GM19240 (cell line): ENCODE data around the gene SEMA6A.

ENCODE experiments used
- DNase-seq: peaks from one replicate; pipeline ENCODE4 v3.0.0; 2011; ENCODE audit warnings: low spot score; ENCODE audit not compliant: insufficient read length

Gene SEMA6A

GRCh38 chr5:116410336-116410890, 164.2 kb downstream of the SEMA6A start:
- DNase-seq: no peak

GRCh38 chr5:116409591-116410296, 164.9 kb downstream of the SEMA6A start:
- no peak for DNase-seq

GRCh38 chr5:116406306-116407041, 168.1 kb downstream of the SEMA6A start:
- DNase-seq: no peak

DNA sequence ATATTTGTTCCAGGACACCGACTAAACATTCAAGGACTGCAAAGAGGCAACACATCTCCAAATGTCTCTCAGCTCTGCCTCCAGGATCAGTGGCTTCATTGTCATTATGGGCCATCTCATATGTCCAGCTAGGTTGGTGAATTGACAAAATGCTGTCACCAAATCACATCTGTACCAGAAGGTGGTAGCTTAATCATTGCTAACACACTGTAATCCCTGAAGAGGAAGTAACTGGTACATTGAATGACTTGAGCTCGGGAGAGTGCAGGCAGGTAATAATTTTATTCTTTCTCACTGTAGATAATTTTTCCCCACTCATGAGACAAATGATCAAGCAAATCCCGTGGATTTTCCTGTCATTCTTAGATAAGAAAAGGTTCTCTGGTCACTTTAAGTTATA, 169.8 kb downstream of the SEMA6A start:
- no peak for DNase-seq

GRCh38 chr5:116404016-116404415, 170.6 kb downstream of the SEMA6A start:
- DNase-seq: no peak

DNA sequence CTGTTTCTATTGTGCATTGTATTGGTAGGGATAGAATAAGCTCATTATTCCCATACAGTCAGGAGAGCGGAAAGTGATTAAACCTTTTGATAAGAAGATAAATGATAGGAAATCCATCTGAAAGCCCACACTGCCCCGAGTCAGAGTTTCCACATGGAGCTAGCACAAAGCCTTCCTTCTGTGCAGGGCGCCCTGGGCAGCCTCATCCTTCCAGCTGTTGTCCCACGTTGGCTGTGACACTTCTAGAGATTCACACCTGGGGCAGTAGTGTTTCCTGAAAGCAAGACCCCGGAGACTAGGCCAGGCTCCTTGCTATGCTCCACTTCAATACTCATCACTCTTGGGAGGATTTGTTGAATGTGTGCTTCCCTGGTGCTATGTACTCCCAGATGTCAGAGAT, 172.4 kb downstream of the SEMA6A start:
- DNase-seq: no peak

DNA sequence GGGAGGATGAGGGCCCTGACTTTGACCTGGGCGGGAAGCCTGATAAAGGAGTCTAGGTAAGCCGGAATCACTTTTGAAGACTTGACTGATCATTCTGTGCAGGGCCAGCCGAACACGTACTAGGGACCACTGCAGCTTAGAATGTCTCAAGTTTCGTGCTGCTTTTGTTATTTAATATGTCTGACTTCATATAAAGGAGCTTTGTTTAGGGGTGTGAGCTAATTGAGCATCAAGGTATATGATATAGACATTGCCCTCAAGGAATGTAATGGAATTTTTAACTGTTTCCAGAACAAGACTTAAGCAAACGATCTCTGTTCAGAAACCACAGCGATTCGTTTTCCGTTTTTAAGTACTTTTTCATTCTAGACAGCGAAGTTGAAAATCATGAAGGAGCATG, 173.0 kb downstream of the SEMA6A start:
- no peak for DNase-seq

GRCh38 chr5:116396476-116397099, 178.0 kb downstream of the SEMA6A start:
- DNase-seq: no peak

- no peak for DNase-seq
These were observed 178.9 kb downstream of the SEMA6A start for GRCh38 chr5:116395631-116396203.

DNA sequence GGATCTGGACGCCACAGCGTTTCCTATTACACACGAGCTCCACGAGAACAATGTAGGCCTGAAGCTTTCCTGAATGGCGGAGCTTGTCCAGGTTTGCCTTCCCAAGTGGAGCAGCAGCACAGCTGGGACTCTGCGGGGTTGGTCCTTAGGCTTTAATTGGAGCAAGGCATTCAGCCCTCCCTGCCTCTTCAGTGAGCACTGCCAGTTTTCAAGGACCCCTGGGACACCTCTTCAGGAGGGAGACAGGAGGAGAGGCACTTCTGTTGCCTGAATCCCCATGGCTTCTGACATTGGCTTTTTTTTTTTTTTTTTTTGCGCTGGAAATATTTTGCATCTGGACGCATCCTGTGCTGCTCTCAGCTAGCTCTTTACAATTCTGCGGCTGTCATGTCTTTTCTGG, 179.4 kb downstream of the SEMA6A start:
- no peak for DNase-seq

DNA sequence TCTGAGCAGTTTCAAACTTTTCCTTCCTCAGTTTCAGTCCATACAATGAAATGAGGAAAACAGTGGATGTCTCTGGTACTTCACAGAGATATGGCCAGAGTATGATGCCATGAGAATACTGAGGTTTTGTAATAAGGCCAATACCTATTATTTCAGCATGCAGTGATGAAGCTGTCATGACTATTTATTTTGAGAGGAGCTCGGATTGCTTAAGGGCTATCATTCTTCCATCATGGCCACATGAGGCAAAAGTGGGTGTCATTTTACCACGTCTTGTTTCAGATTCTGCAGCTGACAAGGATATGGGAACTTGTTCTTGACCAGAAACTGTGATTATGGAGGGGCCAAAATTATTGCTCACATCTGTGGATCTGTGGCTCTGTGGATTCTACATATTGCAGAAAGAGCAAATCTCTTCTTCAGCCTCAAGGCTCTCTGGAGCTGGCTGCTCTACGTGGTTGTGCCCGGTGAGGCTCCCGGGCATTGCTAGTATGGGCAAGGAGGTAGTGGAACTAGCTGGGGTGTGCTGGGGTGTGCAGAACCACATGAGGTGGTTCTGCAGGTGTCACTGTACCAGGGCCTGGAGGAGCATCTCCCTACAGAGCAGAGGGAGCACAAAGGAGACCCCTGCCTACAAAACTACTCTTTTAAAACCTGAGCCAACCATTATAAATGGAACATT, 180.3 kb downstream of the SEMA6A start:
- no peak for DNase-seq
